NCI-H2196 treated with DMSO at 0.1 percent for 48 hours (cell line): Measurements from ENCODE around the gene RAB4A.
"Not testable (repeated sequence)": the region's sequence is repeated elsewhere in the genome, so short reads cannot be mapped to it uniquely, and the experiment has no call there.

Source experiments
- DNase-seq: peaks from one replicate; lab custom pipeline; 2025; ENCODE audit not compliant: unreplicated experiment; lab: John Stamatoyannopoulos, UW

RAB4A gene

GRCh38 chr1:229295745-229296144, 24.8 kb downstream of the RAB4A start:
- no peak for DNase-seq

DNA sequence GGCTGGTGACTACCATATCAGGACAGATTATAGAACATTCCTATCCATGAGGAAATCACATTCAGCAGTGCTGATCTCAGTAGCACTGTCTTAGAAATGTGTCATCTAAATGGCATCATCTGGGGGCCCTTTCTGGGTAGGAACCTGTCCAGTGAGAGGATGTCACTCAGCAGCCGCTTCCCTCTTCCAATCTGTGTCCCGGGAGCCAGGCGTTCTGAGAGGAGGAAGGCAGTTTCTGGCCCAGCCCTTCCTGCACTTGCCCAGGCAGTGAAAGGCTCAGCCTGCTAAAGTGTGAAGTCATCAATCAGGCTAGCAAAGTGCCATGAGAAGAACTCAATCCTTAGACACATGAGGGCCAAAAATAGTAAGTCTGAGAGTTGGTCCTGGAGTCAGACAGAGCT, 25.6 kb downstream of the RAB4A start:
- DNase-seq = no peak

GRCh38 chr1:229297746-229298145, 26.8 kb downstream of the RAB4A start:
- no peak for DNase-seq

- DNase-seq = no peak
Measured at GRCh38 chr1:229298420-229298819, 27.5 kb downstream of the RAB4A start.

DNA sequence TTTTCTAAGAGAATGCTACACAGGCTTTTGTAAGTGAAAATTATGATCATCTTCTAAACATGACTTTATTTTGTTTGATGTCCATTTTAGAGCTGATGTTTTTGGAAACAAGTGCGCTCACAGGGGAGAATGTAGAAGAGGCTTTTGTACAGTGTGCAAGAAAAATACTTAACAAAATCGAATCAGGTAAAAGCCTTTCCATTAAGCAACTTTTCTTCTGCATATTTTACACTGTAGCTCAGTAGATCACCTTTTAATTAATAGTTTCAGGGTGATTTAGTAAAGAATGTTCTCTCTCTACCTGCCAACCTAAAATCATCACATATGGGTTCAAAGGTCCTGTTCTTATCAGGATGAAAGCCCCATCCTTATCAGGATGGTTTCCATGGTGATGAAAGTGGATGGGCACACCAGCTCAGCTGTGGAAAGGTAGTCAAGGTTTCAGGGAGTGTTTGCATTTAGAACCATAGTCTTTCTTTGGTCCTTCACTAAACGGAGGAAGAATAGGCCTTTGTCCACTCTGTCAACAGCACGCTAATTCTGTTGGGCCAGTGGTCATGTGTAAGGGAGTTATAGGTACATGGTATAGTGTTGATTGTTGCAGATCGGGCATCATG, 28.1 kb downstream of the RAB4A start:
- DNase-seq = no peak

DNA sequence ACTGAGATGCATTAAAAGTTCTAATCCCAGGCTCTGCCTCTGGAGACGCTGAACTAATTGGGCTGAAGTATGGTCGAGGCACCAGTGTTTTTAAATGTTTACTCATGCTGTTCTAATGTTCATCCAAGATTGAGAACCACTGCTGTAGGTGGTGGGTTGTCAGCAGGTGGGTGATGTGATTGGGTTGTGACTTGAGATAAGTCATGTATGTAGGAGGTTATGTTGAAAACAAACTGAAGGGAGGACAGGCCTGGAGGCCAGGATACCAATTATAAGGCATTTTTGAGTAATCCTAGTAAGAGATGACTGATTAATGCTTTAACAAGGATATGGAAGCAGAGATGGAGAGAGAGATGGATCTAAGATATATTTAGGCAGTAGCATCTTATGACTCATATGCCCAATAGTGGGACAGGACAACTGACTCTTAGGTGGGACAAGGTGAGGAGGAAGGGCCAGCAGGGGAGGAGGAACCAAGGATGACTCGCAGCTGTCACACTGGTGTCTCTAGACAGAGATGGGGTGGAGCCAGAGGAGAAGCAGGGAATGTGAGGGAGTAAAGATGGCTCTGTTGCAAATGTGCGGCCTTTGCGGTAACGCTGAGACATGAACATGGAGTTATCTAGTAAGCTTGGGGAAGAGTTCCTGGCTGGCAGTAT, 29.3 kb downstream of the RAB4A start:
- DNase-seq = no peak

DNA sequence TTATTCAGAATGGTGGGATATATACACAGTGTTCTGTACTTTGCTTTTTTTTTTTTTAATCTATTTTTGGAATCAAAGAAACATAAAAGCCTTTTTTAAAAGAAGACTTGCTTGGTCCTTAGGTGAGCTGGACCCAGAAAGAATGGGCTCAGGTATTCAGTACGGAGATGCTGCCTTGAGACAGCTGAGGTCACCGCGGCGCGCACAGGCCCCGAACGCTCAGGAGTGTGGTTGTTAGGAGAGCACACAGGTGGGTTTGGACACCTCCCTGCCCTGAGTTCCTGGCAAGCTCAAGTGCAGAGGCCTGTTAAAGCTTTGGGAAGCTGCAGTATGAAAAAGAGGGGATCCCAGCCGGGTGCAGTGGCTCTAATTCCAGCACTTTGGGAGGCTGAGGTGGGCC, 31.8 kb downstream of the RAB4A start:
- no peak for DNase-seq

DNA sequence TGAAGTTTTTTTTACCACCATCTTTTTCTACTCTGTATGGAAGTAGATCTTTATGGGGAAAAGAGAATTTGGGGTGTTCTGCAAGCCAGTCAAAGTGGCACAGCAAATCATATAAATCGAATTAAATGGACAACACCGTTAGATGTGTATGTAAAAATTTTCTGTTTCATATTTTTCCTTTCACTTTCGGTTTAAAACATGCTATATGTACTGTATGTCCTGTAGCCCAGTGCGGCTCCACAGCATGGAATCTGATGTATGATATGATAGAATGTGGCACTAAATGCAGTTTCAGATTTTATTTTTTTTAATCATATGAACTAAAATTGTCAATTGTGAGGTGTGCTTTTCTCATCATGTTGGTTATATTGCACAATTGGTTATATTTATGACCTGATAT, 32.9 kb downstream of the RAB4A start:
- no peak for DNase-seq

DNA sequence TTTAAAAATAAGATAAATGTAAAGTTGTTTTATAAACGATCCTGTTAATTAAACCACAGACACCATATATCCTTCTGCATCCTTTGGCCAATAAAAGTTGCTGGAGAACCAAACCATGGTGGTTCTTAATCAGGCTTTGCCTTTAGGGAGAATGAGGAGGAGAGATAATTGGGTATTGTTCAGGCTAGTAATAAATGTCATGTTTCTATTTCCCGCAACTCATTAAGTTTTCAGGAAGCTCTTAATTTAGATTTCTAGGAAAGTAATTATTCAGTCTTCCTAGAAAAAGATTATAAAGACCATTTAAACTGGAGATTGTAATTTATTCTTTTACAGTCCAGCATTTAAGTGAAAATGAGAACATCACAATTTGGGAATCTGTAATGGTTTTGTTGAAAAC, 34.5 kb downstream of the RAB4A start:
- no peak for DNase-seq

GRCh38 chr1:229309074-229309473, 38.2 kb downstream of the RAB4A start:
- no peak for DNase-seq

GRCh38 chr1:229309684-229310083, 38.8 kb downstream of the RAB4A start:
- DNase-seq = no peak

- DNase-seq = no peak
Measured at GRCh38 chr1:229310833-229311232, 39.9 kb downstream of the RAB4A start.

DNA sequence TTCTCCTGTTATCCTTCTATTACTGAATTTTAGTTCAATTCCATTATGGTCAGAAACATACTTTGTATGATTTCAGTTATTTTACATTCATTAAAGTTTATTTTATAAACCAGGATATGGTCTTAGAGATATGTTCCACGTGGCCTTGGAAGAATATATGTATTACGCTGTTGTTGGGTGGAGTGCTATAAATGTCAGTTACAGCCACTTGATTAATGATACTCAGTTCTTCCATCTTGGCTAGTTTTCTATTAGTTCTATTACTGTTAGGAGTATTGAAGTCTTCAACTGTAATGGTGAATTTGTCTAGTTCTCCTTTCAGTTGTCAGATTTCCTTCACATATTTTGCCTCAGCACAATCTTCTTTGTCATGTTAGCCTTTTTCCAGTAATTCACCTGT, 45.3 kb downstream of the RAB4A start:
- DNase-seq = no peak

DNA sequence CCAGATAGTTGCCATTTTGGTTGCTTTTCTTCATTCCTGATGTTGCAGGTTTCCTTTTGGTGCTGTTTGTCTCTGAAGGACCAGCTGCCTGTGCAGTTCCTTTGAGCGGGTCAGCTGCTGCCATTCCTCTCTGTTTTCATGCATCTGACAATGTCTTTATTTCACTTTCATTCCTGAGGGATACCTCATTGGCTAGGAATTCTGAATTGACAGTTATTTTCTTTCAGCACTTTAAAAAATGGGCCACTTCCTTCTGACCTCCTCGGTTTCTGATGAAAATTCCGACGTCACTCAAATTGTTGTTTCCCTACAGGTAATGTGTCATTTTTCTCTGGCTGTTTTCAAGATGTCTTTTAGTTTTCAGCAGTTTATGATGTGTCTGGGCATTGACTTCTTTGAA, 47.1 kb downstream of the RAB4A start:
- no peak for DNase-seq

DNA sequence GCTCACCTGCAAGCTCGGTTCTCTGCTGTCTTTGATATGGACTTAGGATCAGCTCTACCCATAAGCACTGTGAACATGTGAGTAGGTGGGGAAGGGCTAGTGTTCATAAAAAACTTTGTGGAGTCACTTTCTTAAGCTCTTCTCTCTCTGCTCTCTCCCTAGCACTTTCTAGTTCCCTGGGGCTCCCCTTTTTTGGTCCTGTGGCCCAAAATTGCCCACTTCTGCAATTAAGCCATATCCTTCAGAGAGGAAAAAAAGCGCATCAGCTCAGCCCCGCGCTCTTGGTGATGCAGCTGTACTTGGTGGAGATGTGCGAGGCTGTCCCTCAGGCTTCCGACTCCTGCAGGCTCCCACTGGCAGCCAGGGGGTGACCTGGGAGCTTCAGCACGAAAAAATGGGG, 48.6 kb downstream of the RAB4A start:
- no peak for DNase-seq

GRCh38 chr1:229323201-229323600, 52.3 kb downstream of the RAB4A start:
- DNase-seq = no peak

DNA sequence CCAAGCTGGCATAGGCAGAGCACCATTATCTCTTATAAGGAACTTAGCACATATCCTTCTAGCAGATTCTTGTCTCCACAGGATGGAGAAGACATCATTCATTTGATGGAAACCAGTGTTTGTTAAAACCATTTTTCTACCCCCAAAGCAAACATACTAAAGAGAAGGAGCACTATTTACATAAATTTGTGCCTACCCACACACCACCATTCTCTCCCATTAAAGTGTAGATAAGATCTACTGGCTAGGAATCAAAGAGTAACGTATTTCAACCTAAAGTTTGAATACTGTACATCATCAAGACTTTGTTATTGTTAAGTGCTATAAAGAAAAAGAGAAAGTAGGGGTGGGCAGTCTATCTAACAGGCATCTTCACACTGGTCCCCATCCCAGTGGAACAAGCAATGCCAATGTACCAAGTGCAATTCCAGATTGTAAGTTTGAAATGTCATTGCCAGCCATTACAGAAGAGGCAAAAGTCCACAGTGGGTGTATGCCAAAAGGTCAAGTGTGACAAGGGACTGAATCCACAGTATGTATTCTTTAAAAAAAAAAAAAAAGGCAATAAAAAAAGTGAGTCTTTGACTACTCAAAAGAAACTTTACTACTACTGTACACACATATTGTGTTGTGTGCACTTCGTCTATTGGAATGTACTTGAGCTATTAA, 53.1 kb downstream of the RAB4A start:
- no peak for DNase-seq

GRCh38 chr1:229325401-229325800, 54.5 kb downstream of the RAB4A start:
- DNase-seq = no peak

- no peak for DNase-seq
Measured at GRCh38 chr1:229325853-229326487, 55.1 kb downstream of the RAB4A start.

- no peak for DNase-seq
Measured at GRCh38 chr1:229326601-229327000, 55.7 kb downstream of the RAB4A start.

GRCh38 chr1:229327765-229328164, 56.9 kb downstream of the RAB4A start:
- DNase-seq = not testable (repeated sequence)
